ENCODE data around the gene CTXND1. TPM values are rescaled to one million over a fixed set of nuclear protein-coding genes. Genes with fewer than 3 reads are reported as not detected.
"Not testable (repeated sequence)": the region's sequence is repeated elsewhere in the genome, so short reads cannot be mapped to it uniquely, and the experiment has no call there.

CTXND1 gene
- total RNA-seq, 4 donors from 2014 or later: 0.07 to 0.09 TPM; not detected in 2

GRCh38 chr15:80159811-80160569, 92.0 kb downstream of the CTXND1 start:
- no peak overlapping the region for H3K27ac ChIP-seq
- DNase-seq: no peak
- no peaks in the 10 kb centered on the region for H3K27me3 ChIP-seq
- intact Hi-C loops (cut with DNase I; ENCODE audit: low total_unique reads): no loop called here
- H3K36me3 ChIP-seq: no peaks in the 10 kb centered on the region
- H3K9me3 ChIP-seq: no peaks in the 10 kb centered on the region
- TF ChIP-seq POLR2A (IDR thresholded peaks at IDR 0.05): no peak
- TF ChIP-seq, protein P1, sequence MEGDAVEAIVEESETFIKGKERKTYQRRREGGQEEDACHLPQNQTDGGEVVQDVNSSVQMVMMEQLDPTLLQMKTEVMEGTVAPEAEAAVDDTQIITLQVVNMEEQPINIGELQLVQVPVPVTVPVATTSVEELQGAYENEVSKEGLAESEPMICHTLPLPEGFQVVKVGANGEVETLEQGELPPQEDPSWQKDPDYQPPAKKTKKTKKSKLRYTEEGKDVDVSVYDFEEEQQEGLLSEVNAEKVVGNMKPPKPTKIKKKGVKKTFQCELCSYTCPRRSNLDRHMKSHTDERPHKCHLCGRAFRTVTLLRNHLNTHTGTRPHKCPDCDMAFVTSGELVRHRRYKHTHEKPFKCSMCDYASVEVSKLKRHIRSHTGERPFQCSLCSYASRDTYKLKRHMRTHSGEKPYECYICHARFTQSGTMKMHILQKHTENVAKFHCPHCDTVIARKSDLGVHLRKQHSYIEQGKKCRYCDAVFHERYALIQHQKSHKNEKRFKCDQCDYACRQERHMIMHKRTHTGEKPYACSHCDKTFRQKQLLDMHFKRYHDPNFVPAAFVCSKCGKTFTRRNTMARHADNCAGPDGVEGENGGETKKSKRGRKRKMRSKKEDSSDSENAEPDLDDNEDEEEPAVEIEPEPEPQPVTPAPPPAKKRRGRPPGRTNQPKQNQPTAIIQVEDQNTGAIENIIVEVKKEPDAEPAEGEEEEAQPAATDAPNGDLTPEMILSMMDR (IDR thresholded peaks at IDR 0.05): no peak
- no peaks in the 10 kb centered on the region for H3K4me1 ChIP-seq
- no peak overlapping the region for H3K4me3 ChIP-seq

DNA sequence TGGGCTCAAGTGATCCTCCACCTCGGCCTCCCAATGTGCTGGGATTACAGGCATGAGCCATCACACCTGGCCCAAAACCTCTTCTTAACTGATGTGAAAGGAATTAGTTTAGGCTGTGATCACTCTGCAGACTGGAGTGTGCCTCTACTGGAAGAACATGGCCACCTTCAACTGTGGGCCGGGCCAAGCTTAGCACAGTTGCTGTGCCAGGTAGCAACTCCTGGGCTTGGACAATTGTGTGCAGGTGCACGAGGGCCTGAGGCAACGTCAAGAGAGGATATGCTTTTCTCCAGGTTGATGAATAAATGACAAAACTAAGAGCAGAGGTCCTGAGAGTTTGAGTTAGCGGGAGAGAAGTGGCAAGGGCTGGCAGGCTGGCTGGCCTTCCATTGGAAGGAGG, 92.7 kb downstream of the CTXND1 start:
- intact Hi-C loops (cut with DNase I; ENCODE audit: low total_unique reads): no loop called here
- TF ChIP-seq POLR2A (IDR thresholded peaks at IDR 0.05): no peak
- TF ChIP-seq, protein P1 (IDR thresholded peaks at IDR 0.05): no peak
- H3K4me3 ChIP-seq: no peak overlapping the region

GRCh38 chr15:80157215-80157614, 94.8 kb downstream of the CTXND1 start:
- Histone ChIP-seq H3K27me3 (no peaks in the 10 kb centered on the region), H3K27ac (no peak overlapping the region), H3K4me1 (peaks cover 0 to 3% of the 10 kb centered on the region in 2 donors), H3K4me3 (no peak overlapping the region), H3K9me3 (no peaks in the 10 kb centered on the region), H3K36me3 (no peaks in the 10 kb centered on the region)
- TF ChIP-seq, protein P1 (IDR thresholded peaks at IDR 0.05): no peak
- TF ChIP-seq POLR2A (IDR thresholded peaks at IDR 0.05): no peak
- intact Hi-C loops (cut with DNase I; ENCODE audit: low total_unique reads): no loop called here
- no peak for DNase-seq

More for the DNA sequence above, 92.7 kb downstream of the CTXND1 start:
- Histone ChIP-seq H3K36me3 (no peaks in the 10 kb centered on the region), H3K9me3 (no peaks in the 10 kb centered on the region), H3K27ac (no peak overlapping the region), H3K4me1 (no peaks in the 10 kb centered on the region), H3K27me3 (no peaks in the 10 kb centered on the region)
- no peak for DNase-seq

GRCh38 chr15:80156176-80156720, 95.8 kb downstream of the CTXND1 start:
- no peak for DNase-seq
- no peak overlapping the region for H3K4me3 ChIP-seq
- H3K27me3 ChIP-seq: no peaks in the 10 kb centered on the region
- no peaks in the 10 kb centered on the region for H3K9me3 ChIP-seq
- TF ChIP-seq, protein P1 (IDR thresholded peaks at IDR 0.05): no peak
- TF ChIP-seq POLR2A (IDR thresholded peaks at IDR 0.05): no peak
- H3K27ac ChIP-seq: no peak overlapping the region
- no peaks in the 10 kb centered on the region for H3K36me3 ChIP-seq
- peaks cover 0 to 3% of the 10 kb centered on the region in 2 donors for H3K4me1 ChIP-seq
- intact Hi-C loops (cut with DNase I; ENCODE audit: low total_unique reads): no loop called here

GRCh38 chr15:80155378-80156175, 96.4 kb downstream of the CTXND1 start:
- intact Hi-C loops (cut with DNase I; ENCODE audit: low total_unique reads); H3K9me3 ChIP-seq; H3K4me3 ChIP-seq; H3K27me3 ChIP-seq; H3K4me1 ChIP-seq; H3K36me3 ChIP-seq; H3K27ac ChIP-seq: not testable (repeated sequence)
- peak in 1 of 2 donors; percentile 42 for DNase-seq

Data from uterus (tissue), 4 donors.